Ovary (tissue), 9 donors: Measurements from ENCODE around the gene GOLGA1. TPM values are rescaled to one million over a fixed set of nuclear protein-coding genes. Genes with fewer than 3 reads are reported as not detected.
A peak's percentile ranks its signal among the peaks of the same experiment; 100 is the strongest.
"Not testable (repeated sequence)": the region's sequence is repeated elsewhere in the genome, so short reads cannot be mapped to it uniquely, and the experiment has no call there.

Experiments used
- DNase-seq, 5 donors: peaks; one replicate each; pipeline ENCODE4 v3.0.0-alpha.2; 2019 to 2020
- H3K27ac ChIP-seq, 2 donors: fragments of 200-600 bp; one replicate each; pipeline versions ENCODE4 v1.5.1 to v1.8.0; 2019 to 2022
- H3K27me3 ChIP-seq: fragments of 200-600 bp; one replicate; pipeline ENCODE4 v1.8.0; 2022
- H3K36me3 ChIP-seq: fragments of 200-600 bp; sonication (generic); one replicate; pipeline ENCODE4 v1.5.1; 2019
- H3K4me1 ChIP-seq: one replicate; pipeline ENCODE4 v1.8.1; 2013; ENCODE audit warnings: mild to moderate bottlenecking, moderate library complexity; ENCODE audit not compliant: insufficient read depth
- H3K4me3 ChIP-seq: fragments of 200-600 bp; sonication (generic); one replicate; pipeline ENCODE4 v1.5.1; 2017
- H3K9me3 ChIP-seq, 2 donors: fragments of 200-600 bp in 1 of 2; sonication (generic) in 1 of 2; one replicate each; pipeline versions ENCODE4 v1.5.1 to v1.8.1; 2013 to 2019; ENCODE audit warnings: mild to moderate bottlenecking in 1 of 2, moderate library complexity in 1 of 2
- EP300 ChIP-seq: sonication (generic); formaldehyde crosslinking; IDR thresholded peaks from one replicate; pipeline ENCODE4 v1.6.1; 2017; ENCODE audit warnings: antibody characterized with exemption
- POLR2A ChIP-seq: fragments of 450-650 bp; IDR thresholded peaks from one replicate; pipeline ENCODE4 v1.6.1; 2017; ENCODE audit warnings: antibody characterized with exemption, mild to moderate bottlenecking, moderate library complexity
- WGBS, 3 donors: extraction: QIAGEN DNeasy Blood & Tissue Kit in 1 of 3; methylation state at CpG; one replicate each; pipeline versions ENCODE4 v1.1.5 to v1.1.7; 2013 to 2017; 5-methylcytosine and 5-hydroxymethylcytosine counted together
- intact Hi-C, 4 donors: fragments of 100-400 bp; cut with DNase I; formaldehyde crosslinking; loops; one replicate each; pipeline versions ENCODE4 v1.11.0 to v1.15.1; 2022 to 2023
- polyA plus RNA-seq, 2 donors: library from polyadenylated mRNA; stranded (reverse); fragments of 200-250 nt in 1 of 2; fragments of 350-450 nt in 1 of 2; fragmentation: Illumina TruSeq in 1 of 2; extraction: RNeasy Lipid Tissue Mini Kit (QIAGEN cat#74804) in 1 of 2; gene quantifications; one replicate each; pipeline ENCODE4 v1.2.3, GENCODE V29; 2013 to 2014
- total RNA-seq, 7 donors: library from RNA; depleted of rRNA in 2 of 7; stranded (reverse); fragments of >200 nt in 2 of 7; fragmentation: NEBNext Ultra II Directional in 3 of 7; extraction: Animal tissue kit (Norgen Biotek cat#: 25700) in 3 of 7; gene quantifications; one replicate each; pipeline versions ENCODE4 v1.1.0 to v1.2.4, GENCODE V29; 2016 to 2023
- TF ChIP-seq, protein P1 (sequence below), 3 donors: fragments of 450-650 bp in 2 of 3; fragments of 200-600 bp in 1 of 3; IDR thresholded peaks; one replicate each; pipeline versions ENCODE4 v1.5.1 to v1.8.0; 2016 to 2022; ENCODE audit warnings: antibody characterized with exemption in 3 of 3, mild to moderate bottlenecking in 1 of 3
- donor health status: DM: no; HTN: no; CAD: no; lungs with moderate emphysema.
- donor health status: DM: no; HTN: no; CAD: no.
- donor health status: Bipolar disorder and iron deficiency.
- donor health status: DM: yes; HTN: yes; CAD: no.
- donor health status: DM: no; HTN: no; CAD: no.
- donor health status: DM: yes; HTN: yes; CAD: no.

Gene GOLGA1
- total and polyA plus RNA-seq, 9 donors, result 7.6 to 26.8 (median 15.4) TPM

DNA sequence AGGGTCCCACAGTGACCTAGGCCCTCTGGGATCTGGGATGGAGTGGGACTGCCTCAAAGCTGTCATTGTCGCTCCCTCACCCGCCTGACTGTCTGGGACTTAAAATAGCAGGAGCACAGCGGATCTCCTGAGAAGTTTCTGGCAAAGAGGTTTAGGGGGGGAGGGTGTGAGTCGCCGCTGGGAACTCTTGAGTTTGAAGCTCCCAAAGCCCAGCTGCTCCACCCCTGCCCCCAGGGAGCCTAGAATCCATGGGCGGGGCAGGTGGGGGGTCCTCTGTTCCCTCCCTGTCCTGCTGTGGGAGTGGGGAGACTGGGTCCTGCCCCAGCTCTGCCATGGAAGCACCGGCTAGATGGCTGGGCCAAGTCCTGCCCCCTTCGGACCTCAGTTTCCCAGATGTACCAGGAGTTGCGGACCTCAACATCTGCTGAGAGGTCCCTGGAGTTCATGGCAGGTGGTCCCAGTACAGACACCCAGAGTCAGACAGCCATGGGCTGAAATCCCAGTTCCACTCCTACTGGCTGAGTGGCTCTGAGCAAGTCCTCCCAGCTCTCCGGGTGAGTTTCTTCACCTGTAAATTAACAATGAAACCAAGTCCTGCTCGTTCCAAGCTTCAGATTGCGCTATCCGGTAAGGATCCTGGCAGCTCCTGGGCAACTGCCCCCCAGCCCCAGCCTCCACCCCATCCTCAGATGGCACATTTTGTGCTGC, 88.6 kb downstream of the GOLGA1 start:
- Histone ChIP-seq H3K36me3 (no peaks in the 10 kb centered on the region), H3K4me3 (no peak overlapping the region), H3K27me3 (no peaks in the 10 kb centered on the region), H3K27ac (no peak overlapping the region), H3K4me1 (peaks cover 4% of the 10 kb centered on the region), H3K9me3 (no peaks in the 10 kb centered on the region)
- TF ChIP-seq POLR2A (no peak), EP300 (no peak)
- TF ChIP-seq, protein P1, sequence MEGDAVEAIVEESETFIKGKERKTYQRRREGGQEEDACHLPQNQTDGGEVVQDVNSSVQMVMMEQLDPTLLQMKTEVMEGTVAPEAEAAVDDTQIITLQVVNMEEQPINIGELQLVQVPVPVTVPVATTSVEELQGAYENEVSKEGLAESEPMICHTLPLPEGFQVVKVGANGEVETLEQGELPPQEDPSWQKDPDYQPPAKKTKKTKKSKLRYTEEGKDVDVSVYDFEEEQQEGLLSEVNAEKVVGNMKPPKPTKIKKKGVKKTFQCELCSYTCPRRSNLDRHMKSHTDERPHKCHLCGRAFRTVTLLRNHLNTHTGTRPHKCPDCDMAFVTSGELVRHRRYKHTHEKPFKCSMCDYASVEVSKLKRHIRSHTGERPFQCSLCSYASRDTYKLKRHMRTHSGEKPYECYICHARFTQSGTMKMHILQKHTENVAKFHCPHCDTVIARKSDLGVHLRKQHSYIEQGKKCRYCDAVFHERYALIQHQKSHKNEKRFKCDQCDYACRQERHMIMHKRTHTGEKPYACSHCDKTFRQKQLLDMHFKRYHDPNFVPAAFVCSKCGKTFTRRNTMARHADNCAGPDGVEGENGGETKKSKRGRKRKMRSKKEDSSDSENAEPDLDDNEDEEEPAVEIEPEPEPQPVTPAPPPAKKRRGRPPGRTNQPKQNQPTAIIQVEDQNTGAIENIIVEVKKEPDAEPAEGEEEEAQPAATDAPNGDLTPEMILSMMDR (IDR thresholded peaks at IDR 0.05), result no peak
- DNase-seq, result peak in 1 of 5 donors; percentile 34
- intact Hi-C loops, result loop anchor here in 3 of 4 donors (2.0 to 10.0 kb wide), 3 partner anchors 77 to 237 kb away; no protein-coding TSS in a partner anchor
- WGBS, 3 donors, result 53 to 55% (median 54%) methylated on average over 11 to 13 of the region's 13 CpGs

DNA sequence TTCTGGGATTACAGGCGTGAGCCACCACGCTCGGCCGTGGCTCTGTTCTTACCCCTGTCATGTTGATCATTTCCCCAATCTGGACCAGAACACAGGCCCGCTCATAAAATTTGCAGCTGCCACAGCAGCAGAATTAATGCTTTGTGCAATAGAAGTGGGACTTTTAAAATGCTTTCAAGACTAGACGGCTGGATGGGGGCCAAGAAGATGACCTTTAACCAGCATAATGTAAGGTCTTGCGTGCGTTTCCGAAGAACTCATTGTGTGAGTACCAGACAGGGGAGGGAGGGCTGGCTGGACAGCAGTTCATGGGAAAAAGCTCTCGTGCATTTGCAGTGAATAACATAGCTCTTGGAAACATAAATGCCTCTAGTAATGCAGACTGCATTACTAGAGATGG, 91.1 kb downstream of the GOLGA1 start:
- no peak overlapping the region for H3K4me3 ChIP-seq
- TF ChIP-seq POLR2A, result no peak
- TF ChIP-seq, protein P1 (IDR thresholded peaks at IDR 0.05), result no peak
- TF ChIP-seq EP300, result no peak
- no peaks in the 10 kb centered on the region for H3K36me3 ChIP-seq
- no peaks in the 10 kb centered on the region for H3K9me3 ChIP-seq
- H3K27ac ChIP-seq, result no peak overlapping the region
- H3K27me3 ChIP-seq, result no peaks in the 10 kb centered on the region
- intact Hi-C loops, result loop anchor here in 1 of 4 donors (10.0 kb wide), 1 partner anchor 235 kb away; no protein-coding TSS in a partner anchor
- WGBS, 3 donors, result 59 to 62% (median 60%) methylated on average over 10 of the region's 10 CpGs
- H3K4me1 ChIP-seq, result peaks cover 4% of the 10 kb centered on the region
- no peak for DNase-seq

DNA sequence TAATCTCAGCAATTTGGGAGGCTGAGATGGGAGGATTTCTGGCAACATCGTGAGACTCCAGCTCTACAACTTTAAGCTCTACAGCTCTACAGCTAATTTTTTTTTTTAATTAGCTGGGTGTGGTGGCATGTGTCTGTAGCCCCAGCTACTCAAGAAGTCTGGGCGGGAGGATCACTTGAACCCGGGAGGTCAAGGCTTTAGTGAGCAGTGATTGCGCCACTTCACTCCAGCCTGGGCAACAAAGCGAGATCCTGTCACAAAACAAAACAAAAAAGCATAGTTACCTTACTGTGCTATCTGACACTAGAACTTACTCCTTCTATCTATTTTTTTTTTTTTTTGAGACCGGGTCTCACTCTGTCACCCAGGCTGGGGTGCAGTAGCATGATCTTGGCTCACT, 93.9 kb downstream of the GOLGA1 start:
- DNase-seq, result no peak
- H3K4me3 ChIP-seq, result no peak overlapping the region
- TF ChIP-seq EP300 (no peak), POLR2A (no peak)
- TF ChIP-seq, protein P1 (IDR thresholded peaks at IDR 0.05), result no peak
- no peak overlapping the region for H3K27ac ChIP-seq
- intact Hi-C loops, result no loop called here
- no peaks in the 10 kb centered on the region for H3K36me3 ChIP-seq
- WGBS, 3 donors, result 70 to 83% (median 80%) methylated on average over 6 of the region's 6 CpGs
- no peaks in the 10 kb centered on the region for H3K27me3 ChIP-seq
- no peaks in the 10 kb centered on the region for H3K4me1 ChIP-seq
- no peaks in the 10 kb centered on the region for H3K9me3 ChIP-seq

DNA sequence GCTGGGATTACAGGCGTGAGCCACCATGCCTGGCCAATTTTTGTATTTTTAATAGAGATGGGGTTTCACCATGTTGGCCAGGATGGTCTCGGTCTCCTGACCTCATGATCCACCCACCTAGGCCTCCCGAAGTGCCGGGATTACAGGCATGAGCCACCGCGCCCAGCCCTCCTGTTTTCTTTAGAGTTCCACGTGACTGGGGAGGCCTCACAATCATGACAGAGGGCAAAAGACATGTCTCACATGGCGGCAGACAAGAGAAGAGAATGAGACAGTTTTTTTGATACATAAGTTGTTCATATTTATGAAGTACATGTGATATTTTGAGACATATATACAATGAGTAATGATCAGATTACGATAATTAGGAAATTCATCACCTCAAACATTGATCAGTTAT, 94.4 kb downstream of the GOLGA1 start:
- H3K27me3 ChIP-seq, H3K4me3 ChIP-seq, H3K4me1 ChIP-seq, H3K36me3 ChIP-seq, intact Hi-C loops, H3K27ac ChIP-seq, H3K9me3 ChIP-seq, DNase-seq: not testable (repeated sequence)
- 88 to 95% (median 90%) methylated on average over 9 of the region's 9 CpGs for WGBS, 3 donors

DNA sequence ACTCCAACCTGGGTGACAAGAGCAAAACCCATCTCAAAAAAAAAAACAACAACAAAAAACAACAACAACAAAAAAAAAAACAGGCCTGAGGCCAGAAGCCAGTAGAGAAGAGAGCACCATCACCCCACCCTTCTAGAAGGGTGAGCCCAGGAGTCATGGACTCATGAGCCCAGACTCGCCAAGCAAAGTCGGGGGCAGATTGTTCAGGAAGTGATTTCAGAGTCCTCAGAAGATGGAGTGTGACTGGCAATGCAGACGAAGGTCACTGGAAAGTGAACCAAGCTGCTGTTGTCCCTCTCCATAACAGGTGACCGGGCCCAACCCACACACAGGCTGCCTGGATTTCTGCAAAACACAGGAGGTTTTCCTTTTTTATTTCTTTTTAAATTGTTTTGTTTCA, 96.6 kb downstream of the GOLGA1 start:
- intact Hi-C loops, result no loop called here
- Histone ChIP-seq H3K27ac (no peak overlapping the region), H3K4me3 (no peak overlapping the region), H3K36me3 (no peaks in the 10 kb centered on the region), H3K27me3 (no peaks in the 10 kb centered on the region), H3K4me1 (peaks cover 6% of the 10 kb centered on the region), H3K9me3 (no peaks in the 10 kb centered on the region)
- WGBS, 3 donors, result 75 to 85% (median 84%) methylated on average over 4 of the region's 4 CpGs
- DNase-seq, result no peak
- no peak for TF ChIP-seq POLR2A
- TF ChIP-seq EP300, result no peak
- TF ChIP-seq, protein P1 (IDR thresholded peaks at IDR 0.05), result no peak
